Heart left ventricle (tissue), 13 donors: Measurements from ENCODE around the gene HMGA1.

Experiments used
- CTCF ChIP-seq, 12 donors: fragments of 200-600 bp; sonication (generic) in 4 of 12; IDR thresholded peaks; one replicate each; pipeline versions ENCODE4 v1.5.0 to v1.8.0; 2018 to 2022; ENCODE audit warnings: antibody characterized with exemption in 12 of 12, mild to moderate bottlenecking in 5 of 12
- POLR2A ChIP-seq, 2 donors: fragments of 450-650 bp; IDR thresholded peaks; one replicate each; pipeline ENCODE4 v1.6.1; 2017; ENCODE audit warnings: antibody characterized with exemption in 2 of 2, mild to moderate bottlenecking in 2 of 2, moderate library complexity in 2 of 2
- donor health status: ischemic (EF 13 %, LVEDD 7.1; RV severe dilation, severe dysfunction).
- donor health status: DM: no; HTN: yes; CAD: no.
- donor health status: DM: no; HTN: no; CAD: no.
- donor health status: ischemic (EF 25% LVEDD 6.9; RV normal size, moderate dysfunction).
- donor health status: ischemic (EF 25% LVEDD 5.7; RV mildly dilated, moderate dysfunction).
- donor health status: ischemic (EF 35%, LVEDD 5.7; RV mildly dilated, moderate dysfunction).
- donor health status: nonischemic (EF 11% LVEDD 7.7; RV severe dilation, severe dysfunction).
- donor health status: DM: yes; HTN: yes; CAD: no.
- donor health status: PGD.
- donor health status: ischemic (EF 29% LVEDD 5.4; RV normal size, mild dysfunction).
- donor health status: nonischemic (EF 23%, LVEDD 6.1; RV moderate dilation, normal function).

- no peak for TF ChIP-seq CTCF (IDR thresholded peaks at IDR 0.05)
- no peak for TF ChIP-seq POLR2A (IDR thresholded peaks at IDR 0.05)
Observed at GRCh38 chr6:34213772-34214171, 22.9 kb upstream of the HMGA1 start.
